ENCODE results near the gene PPP3CA.

The PPP3CA gene

GRCh38 chr4:101347267-101347556 is at the start of gene PPP3CA:
TSS of gene PPP3CA (minus strand) at chr4:101347526.
- no peak for DNase-seq (ENCODE audit: low spot score)
- no peak for FAIRE-seq

- peak; percentile 32 for DNase-seq (ENCODE audit: low spot score)
These were observed 45.9 kb upstream of the PPP3CA start for GRCh38 chr4:101393256-101393655.

GRCh38 chr4:101370663-101371210 is 23.4 kb upstream of the PPP3CA start:
- FAIRE-seq (no peak), DNase-seq (ENCODE audit: low spot score) (no peak)

More at GRCh38 chr4:101393256-101393655, 45.9 kb upstream of the PPP3CA start:
- peak; percentile 47 for FAIRE-seq

DNA sequence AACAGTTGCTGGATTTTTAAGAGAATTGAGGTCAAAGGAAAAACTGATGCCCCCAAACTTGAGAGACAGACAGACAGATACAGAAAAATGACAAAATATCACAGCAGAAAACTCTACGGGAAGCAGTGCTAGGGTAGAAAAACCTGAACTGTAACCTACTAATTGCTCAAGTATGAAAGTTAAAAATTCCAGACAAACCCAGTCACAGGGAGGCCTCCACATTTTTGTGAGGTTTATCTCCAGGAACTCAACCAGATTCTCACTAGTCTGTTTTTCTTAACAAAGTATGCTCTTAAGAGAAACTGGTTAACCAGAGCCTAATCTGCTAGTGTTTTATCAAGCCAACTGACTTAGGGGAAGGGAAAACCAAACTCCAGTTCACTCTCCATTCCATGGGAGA is 19.9 kb upstream of the PPP3CA start:
- DNase-seq (ENCODE audit: low spot score) (peak; percentile 88), FAIRE-seq (peak; percentile 94)

DNA sequence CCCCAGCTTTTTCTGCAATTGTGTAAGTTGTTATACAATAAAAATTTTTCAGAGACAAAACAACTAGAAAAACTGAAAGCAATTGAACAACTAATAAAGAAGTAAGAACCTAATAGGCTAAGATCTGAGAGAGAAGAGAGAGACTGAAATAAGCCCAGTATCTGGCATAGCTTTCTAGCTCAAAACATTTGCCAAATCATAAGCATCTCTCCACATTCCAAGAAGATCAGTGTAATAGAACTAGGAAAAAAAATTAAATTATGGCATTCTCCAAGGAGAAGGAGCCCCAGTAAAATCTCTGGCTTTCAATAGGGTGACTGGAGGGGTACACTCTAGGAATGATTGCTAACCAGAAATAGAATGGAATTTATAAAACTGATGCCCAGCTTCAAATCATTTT is 19.0 kb upstream of the PPP3CA start:
- no peak for DNase-seq (ENCODE audit: low spot score)
- FAIRE-seq: no peak

- DNase-seq (ENCODE audit: low spot score) (peak; percentile 61), FAIRE-seq (peak; percentile 35)
These were observed 10.4 kb upstream of the PPP3CA start for GRCh38 chr4:101357751-101358150.

GRCh38 chr4:101356928-101357327 is 9.6 kb upstream of the PPP3CA start:
- DNase-seq (ENCODE audit: low spot score) (peak; percentile 97), FAIRE-seq (peak; percentile 98)

GRCh38 chr4:101355767-101356702 is 8.7 kb upstream of the PPP3CA start:
- DNase-seq (ENCODE audit: low spot score): peak; percentile 79
- peak; percentile 89 for FAIRE-seq

DNA sequence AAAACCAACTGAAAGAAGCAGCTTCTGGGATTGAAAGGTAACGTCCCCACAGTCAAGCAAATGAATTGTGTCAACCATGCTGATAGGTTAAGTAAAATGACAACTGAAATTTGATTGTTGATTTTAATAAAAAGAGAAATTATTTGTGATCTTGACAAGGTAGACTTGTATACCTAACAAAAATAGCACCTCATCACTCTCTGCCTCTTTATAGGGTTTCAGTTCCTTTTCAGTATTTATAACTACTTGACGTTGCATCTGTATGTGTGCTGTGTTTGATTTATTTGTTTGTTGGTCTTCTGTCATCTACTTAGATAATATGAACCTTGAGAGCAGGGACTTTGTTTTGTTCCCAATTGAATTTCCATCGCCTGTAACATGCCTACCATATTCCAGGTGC is 7.9 kb upstream of the PPP3CA start:
- no peak for FAIRE-seq
- DNase-seq (ENCODE audit: low spot score): no peak

DNA sequence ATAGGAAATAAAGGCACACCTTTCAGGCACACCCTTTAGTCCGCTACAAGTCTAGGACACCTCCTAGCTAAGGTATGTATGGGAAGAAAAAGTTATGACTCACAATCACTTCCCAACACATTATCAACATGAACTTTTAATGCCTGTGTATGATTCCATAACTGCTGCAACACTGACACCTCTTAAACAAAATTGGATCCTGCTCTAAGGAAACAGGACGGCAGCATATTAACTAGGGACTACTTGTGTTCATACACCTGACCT is 2.4 kb upstream of the PPP3CA start:
- no peak for FAIRE-seq
- no peak for DNase-seq (ENCODE audit: low spot score)

DNA sequence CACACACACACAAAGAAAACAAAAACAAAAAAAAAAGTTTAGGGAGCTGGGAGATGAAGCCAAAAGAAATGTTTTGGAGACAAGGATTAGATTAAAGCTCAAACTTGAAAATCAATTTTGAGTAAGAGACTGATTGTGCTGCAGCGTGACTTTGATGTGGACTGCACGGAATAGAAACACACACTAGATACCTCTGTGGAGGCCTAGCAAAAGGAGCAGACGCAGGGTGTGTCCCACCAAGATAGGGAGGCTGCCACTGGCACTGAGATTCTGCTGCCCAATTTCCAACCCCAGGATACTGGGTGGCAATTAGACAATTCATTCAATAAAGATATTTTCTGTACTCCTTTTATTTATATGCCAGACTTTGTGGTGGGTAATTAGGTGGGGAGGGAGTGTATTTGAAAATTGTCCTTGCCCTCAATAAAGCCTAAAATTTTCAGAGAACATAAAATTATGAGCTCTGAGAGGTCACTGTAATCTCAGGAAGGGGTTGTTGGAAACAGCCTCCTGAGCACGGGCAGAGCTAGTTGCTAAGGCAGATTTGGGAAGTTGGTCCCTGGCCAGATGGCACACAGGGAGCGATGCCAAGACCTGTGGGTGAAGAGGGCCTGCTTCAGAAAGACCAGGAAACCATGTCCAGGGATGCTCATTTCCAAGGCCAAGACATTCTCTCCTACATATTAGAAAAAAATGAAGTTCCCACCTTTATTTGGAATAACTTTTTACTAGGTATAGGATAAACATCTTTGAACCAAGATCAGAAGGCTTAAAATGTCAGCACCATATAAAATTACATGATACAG is 1.9 kb upstream of the PPP3CA start:
- DNase-seq (ENCODE audit: low spot score) (no peak), FAIRE-seq (no peak)

DNA sequence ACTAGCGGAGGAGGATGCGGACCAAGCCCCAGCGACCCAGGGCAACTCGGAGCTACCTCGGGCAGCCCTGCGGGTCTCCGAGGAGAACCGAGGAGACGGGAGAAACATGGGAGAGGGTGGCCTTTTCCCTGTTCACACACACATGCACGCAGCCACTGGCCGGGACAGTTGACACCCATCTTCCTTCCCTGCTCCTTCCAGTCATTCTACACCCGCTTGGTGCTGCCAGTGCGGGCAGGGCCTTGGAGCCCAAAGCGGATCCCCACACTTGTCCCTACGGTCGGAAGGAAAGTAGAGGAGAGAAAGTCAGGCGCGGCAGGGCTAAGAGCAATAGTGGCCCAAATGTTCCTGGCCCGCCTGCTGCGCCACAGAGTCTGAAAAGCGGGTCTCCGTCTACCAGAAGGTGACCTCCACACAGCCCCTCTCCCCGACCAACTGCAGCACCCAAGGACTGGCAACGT is 1.1 kb upstream of the PPP3CA start:
- peak; percentile 4 for DNase-seq (ENCODE audit: low spot score)
- FAIRE-seq: no peak

DNA sequence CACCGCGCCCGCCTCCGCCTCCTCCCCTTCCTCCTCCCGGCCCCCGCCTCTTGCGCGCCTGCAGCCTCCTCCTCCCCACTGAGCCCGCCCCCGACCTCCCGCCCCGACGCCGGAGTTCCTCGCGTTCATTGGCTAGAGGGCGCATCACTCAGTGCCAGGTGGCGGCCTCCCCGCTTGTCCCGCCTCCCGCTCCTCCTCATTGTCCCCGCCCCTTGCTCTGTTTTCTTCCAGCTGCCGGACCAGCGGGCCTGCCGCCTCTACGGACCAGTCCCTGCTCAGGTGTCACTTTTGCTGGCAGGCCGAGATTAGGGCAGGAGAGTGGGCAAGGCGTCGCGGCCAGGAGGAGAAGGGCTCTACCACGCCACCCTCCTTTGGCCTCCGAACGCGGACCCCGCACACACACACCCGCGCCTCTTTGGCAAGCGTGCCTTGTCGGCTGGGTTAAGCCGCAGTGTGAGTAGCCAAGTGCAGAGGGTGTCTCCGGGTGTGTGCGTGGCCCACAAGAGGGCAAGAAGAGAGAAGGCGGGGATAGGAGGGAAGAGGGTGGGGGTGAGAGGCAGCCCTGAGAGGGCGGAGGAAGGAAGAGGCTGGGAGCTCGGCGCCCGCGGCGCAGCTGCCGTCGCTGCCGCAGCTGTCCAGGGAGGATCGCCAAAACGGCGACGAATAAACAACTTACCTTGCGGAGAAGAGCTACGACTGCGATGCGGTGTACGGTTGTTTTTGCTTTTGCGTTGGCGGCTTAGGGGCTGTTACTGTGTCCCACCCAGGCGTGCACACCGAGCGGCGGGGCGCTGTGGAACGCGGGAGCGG is 436 bp upstream of the PPP3CA start:
- no peak for FAIRE-seq
- DNase-seq (ENCODE audit: low spot score): peak; percentile 86

DNA sequence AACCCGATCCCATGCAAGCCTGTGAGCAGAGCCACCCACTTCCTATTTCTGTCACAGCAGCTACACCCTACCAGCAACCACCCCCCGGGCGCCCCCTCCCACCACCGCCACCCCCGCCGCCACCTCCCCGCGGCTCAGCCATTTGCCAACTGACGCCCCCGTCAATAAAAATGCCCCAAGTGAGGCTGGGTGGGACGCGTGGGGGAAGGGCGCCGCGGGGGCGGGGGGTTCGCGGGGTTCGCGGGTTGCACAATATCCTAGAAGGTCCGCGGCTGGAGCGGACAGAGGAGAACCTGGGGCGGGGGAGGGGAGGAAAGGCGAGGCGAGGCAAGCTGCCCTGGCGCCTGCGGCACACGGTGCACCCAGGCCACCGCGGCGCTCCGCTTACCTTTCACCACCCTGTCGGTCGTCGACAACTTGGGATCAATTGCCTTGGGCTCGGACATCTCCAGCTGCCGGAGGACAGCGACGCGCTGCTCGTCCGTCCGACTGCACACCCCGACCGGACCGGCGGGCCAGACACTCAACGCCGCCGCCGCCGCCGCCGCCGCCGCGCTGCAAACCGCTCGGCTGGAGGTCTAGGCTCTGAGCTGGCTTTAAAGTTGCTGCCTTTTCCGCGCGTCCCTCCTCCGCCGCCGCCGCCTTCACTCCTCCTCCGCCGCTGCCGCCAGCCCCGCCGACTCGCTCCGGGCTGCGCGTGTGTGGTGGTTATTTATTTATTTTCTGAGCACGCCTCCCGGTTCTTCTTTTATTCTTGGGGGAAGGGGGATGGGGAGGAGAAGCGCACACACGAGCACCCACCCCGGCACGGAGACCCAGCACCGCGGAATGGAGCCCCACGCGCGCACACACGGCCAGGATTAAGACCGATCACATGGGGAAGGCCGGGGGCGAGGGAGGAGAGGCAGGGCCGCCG is 717 bp downstream of the PPP3CA start:
- DNase-seq (ENCODE audit: low spot score) (peak; percentile 24), FAIRE-seq (no peak)

GRCh38 chr4:101345596-101346350 is 1.6 kb downstream of the PPP3CA start:
- FAIRE-seq (peak; percentile 44), DNase-seq (ENCODE audit: low spot score) (peak; percentile 65)

GRCh38 chr4:101345271-101345595 is 2.1 kb downstream of the PPP3CA start:
- no peak for DNase-seq (ENCODE audit: low spot score)
- no peak for FAIRE-seq

DNA sequence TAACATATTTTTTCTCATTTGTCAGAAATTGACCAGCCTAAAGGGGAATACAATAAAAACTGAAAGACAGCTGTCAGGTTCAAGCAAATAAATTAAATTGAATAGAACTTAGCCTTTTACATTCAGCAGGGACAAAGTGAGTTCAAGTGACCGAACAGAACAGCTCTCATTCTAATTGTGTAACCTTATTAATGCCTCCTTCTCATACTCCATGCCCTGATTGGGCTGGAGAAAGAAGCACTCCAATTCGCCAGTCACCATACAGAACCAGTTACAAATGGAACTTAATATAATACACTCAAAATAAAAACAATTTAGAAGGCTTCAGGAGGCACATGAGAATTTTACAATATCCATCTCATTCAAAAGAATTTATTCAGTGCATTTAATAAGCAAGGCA is 8.0 kb downstream of the PPP3CA start:
- DNase-seq (ENCODE audit: low spot score): no peak
- no peak for FAIRE-seq

GRCh38 chr4:101337688-101338087 is 9.6 kb downstream of the PPP3CA start:
- DNase-seq (ENCODE audit: low spot score): peak; percentile 17
- peak; percentile 35 for FAIRE-seq

DNA sequence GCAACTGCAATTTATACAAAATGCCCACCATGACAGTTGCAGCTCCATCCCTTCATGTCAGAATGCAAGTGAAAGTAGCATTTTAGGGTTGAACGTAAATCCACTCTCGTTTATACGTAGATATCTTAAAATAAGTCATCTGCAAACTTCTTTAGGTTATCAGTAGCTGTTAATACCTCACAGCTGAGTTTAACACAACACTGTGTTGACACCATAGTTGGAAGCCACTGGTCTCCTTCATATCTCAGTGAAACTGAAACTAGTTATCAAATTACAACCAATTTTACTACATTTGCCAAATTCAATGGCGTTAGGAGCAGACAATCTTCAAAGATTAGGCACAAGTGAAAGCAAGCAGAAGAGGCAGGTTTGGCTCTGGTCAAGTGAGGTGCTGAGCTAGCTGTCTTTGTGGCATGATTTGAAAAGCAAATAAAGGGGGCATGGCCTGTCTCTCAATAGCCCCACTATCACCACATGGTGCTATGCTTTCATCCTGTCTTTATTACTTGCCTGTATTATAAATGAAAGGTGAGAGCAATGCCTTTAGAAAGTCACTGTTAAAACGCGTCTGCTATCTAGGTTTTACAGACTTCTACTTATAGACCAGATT is 12.3 kb downstream of the PPP3CA start:
- DNase-seq (ENCODE audit: low spot score): no peak
- FAIRE-seq: no peak
